HEK293 (cell line): ENCODE data around the gene FGF19.

Experiments
- CTCF ChIA-PET: fragments of 350-600 bp; formaldehyde crosslinking; extraction: SDS; loops from one replicate; lab custom pipeline; 2021; ENCODE audit warnings: antibody characterized with exemption; lab: Yijun Ruan, JAX
- POLR2A ChIA-PET: fragments of 300-600 bp; formaldehyde crosslinking; extraction: SDS; loops from one replicate; lab custom pipeline; 2020; ENCODE audit warnings: antibody characterized with exemption, inconsistent platforms; lab: Yijun Ruan, JAX
- H3K27ac ChIP-seq: fragments of 200-500 bp; sonication (Bioruptor generic); 2 replicates; pipeline ENCODE4 v1.5.1; 2014; ENCODE audit warnings: low read depth, low read length, control low read depth, inconsistent platforms; ENCODE audit errors: extremely low read depth
- H3K36me3 ChIP-seq, 2 experiments: fragments of 200-500 bp in 1 of 2; sonication (Bioruptor generic) in 1 of 2; 1 replicate in 1 of 2; 2 replicates in 1 of 2; pipeline ENCODE4 v1.5.1; 2014 to 2017; ENCODE audit warnings: inconsistent platforms in 2 of 2, low read length in 2 of 2; ENCODE audit not compliant: control insufficient read depth in 2 of 2, insufficient read depth in 1 of 2
- H3K4me1 ChIP-seq: fragments of 200-500 bp; sonication (Bioruptor generic); 2 replicates; pipeline ENCODE4 v1.5.1; 2014; ENCODE audit warnings: mild to moderate bottlenecking, low read length, inconsistent platforms; ENCODE audit not compliant: control insufficient read depth, insufficient read depth
- H3K4me3 ChIP-seq: 2 replicates; pipeline ENCODE4 v1.5.1; 2011; ENCODE audit warnings: low read depth, mild to moderate bottlenecking, control low read depth, low read length, moderate library complexity
- H3K9me3 ChIP-seq: fragments of 200-500 bp; sonication (Bioruptor generic); 2 replicates; pipeline ENCODE4 v1.5.1; 2014; ENCODE audit warnings: low read depth, low read length, inconsistent platforms; ENCODE audit not compliant: control insufficient read depth, insufficient read depth
- GFI1B ChIP-seq: fragments of 450-650 bp; formaldehyde crosslinking; IDR thresholded peaks from 2 replicates; pipeline ENCODE4 v1.5.1; 2016; ENCODE audit warnings: missing biosample characterization, missing genetic modification characterization
- GLI2 ChIP-seq: fragments of 450-650 bp; formaldehyde crosslinking; IDR thresholded peaks from 2 replicates; pipeline ENCODE4; 2017; ENCODE audit warnings: missing biosample characterization, missing genetic modification characterization, low read depth, borderline replicate concordance
- GLIS1 ChIP-seq: fragments of 450-650 bp; formaldehyde crosslinking; IDR thresholded peaks from 2 replicates; pipeline ENCODE4 v1.5.1; 2016; ENCODE audit warnings: missing biosample characterization, missing genetic modification characterization
- GLIS2 ChIP-seq: fragments of 450-650 bp; formaldehyde crosslinking; IDR thresholded peaks from 2 replicates; pipeline ENCODE4 v1.5.1; 2016; ENCODE audit warnings: missing biosample characterization, missing genetic modification characterization
- MEIS1 ChIP-seq: sonication (generic); formaldehyde crosslinking; IDR thresholded peaks from 2 replicates; pipeline ENCODE4 v1.8.1; 2022; ENCODE audit warnings: missing genetic modification reagents, mild to moderate bottlenecking, borderline replicate concordance
- MYNN ChIP-seq: fragments of 450-650 bp; formaldehyde crosslinking; IDR thresholded peaks from 2 replicates; pipeline ENCODE4 v1.5.1; 2016; ENCODE audit warnings: missing biosample characterization, missing genetic modification characterization, borderline replicate concordance
- ZBTB44 ChIP-seq: fragments of 450-650 bp; IDR thresholded peaks from 2 replicates; pipeline ENCODE4 v1.5.1; 2018; ENCODE audit warnings: missing biosample characterization, mild to moderate bottlenecking, missing genetic modification characterization
- ZFP41 ChIP-seq: fragments of 450-650 bp; formaldehyde crosslinking; IDR thresholded peaks from 2 replicates; pipeline ENCODE4 v1.5.1; 2016; ENCODE audit warnings: missing biosample characterization, missing genetic modification characterization, borderline replicate concordance
- ZIC2 ChIP-seq: fragments of 450-650 bp; formaldehyde crosslinking; IDR thresholded peaks from 2 replicates; pipeline ENCODE4 v1.5.1; 2016; ENCODE audit warnings: missing biosample characterization, missing genetic modification characterization
- ZNF214 ChIP-seq: fragments of 450-650 bp; formaldehyde crosslinking; IDR thresholded peaks from 2 replicates; pipeline ENCODE4 v1.5.1; 2017; ENCODE audit warnings: missing biosample characterization, mild to moderate bottlenecking, missing genetic modification characterization, borderline replicate concordance
- ZNF26 ChIP-seq: fragments of 450-650 bp; formaldehyde crosslinking; IDR thresholded peaks from 2 replicates; pipeline ENCODE4 v1.5.1; 2016; ENCODE audit warnings: missing biosample characterization, missing genetic modification characterization
- ZNF280D ChIP-seq: fragments of 450-650 bp; formaldehyde crosslinking; IDR thresholded peaks from 2 replicates; pipeline ENCODE4 v1.5.1; 2016; ENCODE audit warnings: missing biosample characterization, missing genetic modification characterization
- ZNF335 ChIP-seq: fragments of 450-650 bp; formaldehyde crosslinking; conservative IDR thresholded peaks from 2 replicates; pipeline ENCODE4 v1.5.1; 2016; ENCODE audit warnings: missing biosample characterization, missing genetic modification characterization
- ZNF366 ChIP-seq: fragments of 450-650 bp; formaldehyde crosslinking; conservative IDR thresholded peaks from 2 replicates; pipeline ENCODE4 v1.5.1; 2016; ENCODE audit warnings: missing biosample characterization, missing genetic modification characterization
- ZNF423 ChIP-seq: fragments of 450-650 bp; formaldehyde crosslinking; IDR thresholded peaks from 2 replicates; pipeline ENCODE4 v1.5.1; 2016; ENCODE audit warnings: missing biosample characterization, missing genetic modification characterization
- ZNF449 ChIP-seq: fragments of 450-650 bp; formaldehyde crosslinking; IDR thresholded peaks from 2 replicates; pipeline ENCODE4 v1.5.1; 2017; ENCODE audit warnings: missing biosample characterization, mild to moderate bottlenecking, missing genetic modification characterization, moderate library complexity
- ZNF488 ChIP-seq: fragments of 450-650 bp; formaldehyde crosslinking; IDR thresholded peaks from 2 replicates; pipeline ENCODE4 v1.5.1; 2016; ENCODE audit warnings: missing biosample characterization, missing genetic modification characterization
- ZNF664 ChIP-seq: fragments of 450-650 bp; formaldehyde crosslinking; IDR thresholded peaks from 2 replicates; pipeline ENCODE4 v1.5.1; 2016; ENCODE audit warnings: missing biosample characterization, missing genetic modification characterization
- ZSCAN23 ChIP-seq: fragments of 450-650 bp; formaldehyde crosslinking; IDR thresholded peaks from 2 replicates; pipeline ENCODE4 v1.5.1; 2016; ENCODE audit warnings: missing biosample characterization, missing genetic modification characterization

The FGF19 gene

GRCh38 chr11:69708736-69709401, 5.0 kb upstream of the FGF19 start (continued):
- no peak for TF ChIP-seq MEIS1 (CRISPR knock-in tag)
- TF ChIP-seq ZBTB44 (tag by site-specific recombination), result no peak
- no peak for TF ChIP-seq ZNF449
- TF ChIP-seq ZNF488 (tag by site-specific recombination), result no peak
- TF ChIP-seq ZNF26 (tag by site-specific recombination), result no peak
- TF ChIP-seq ZNF214 (tag by site-specific recombination), result no peak
- TF ChIP-seq ZFP41 (tag by site-specific recombination), result no peak

GRCh38 chr11:69707176-69707575, 3.4 kb upstream of the FGF19 start:
- POLR2A ChIA-PET, result no interaction called here
- Histone ChIP-seq H3K9me3 (no peaks in the 10 kb centered on the region), H3K4me1 (0 out of 2 replicates have a peak, but pooled peaks cover 2% of the 10 kb centered on the region), H3K4me3 (no peak overlapping the region), H3K27ac (no peak overlapping the region), H3K36me3 (no peaks in the 10 kb centered on the region)
- CTCF ChIA-PET, result interaction anchor here (0.6 to 1.0 kb wide), 3 partner anchors 11 to 176 kb away, joined by 3 to 4 read pairs (median 3); no protein-coding TSS in a partner anchor
- no peak for TF ChIP-seq ZNF366 (tag by site-specific recombination)
- TF ChIP-seq, all 188 proteins: peak for 0

- no peak overlapping the region for H3K4me3 ChIP-seq
- no peaks in the 10 kb centered on the region for H3K36me3 ChIP-seq
- TF ChIP-seq GFI1B (tag by site-specific recombination), result no peak
- TF ChIP-seq ZNF423 (tag by site-specific recombination), result 0 out of 2 replicates have a peak, but pooled peaks have one; percentile 20
- no peak for TF ChIP-seq GLIS1
- TF ChIP-seq ZNF280D (tag by site-specific recombination), result no peak
- no peak for TF ChIP-seq GLIS2 (tag by site-specific recombination)
- TF ChIP-seq ZIC2 (tag by site-specific recombination), result peak; percentile 75
- TF ChIP-seq ZNF335 (tag by site-specific recombination), result no peak
- TF ChIP-seq GLI2 (tag by site-specific recombination), result no peak
- no peak for TF ChIP-seq ZNF664 (tag by site-specific recombination)
- TF ChIP-seq MYNN, result no peak
- TF ChIP-seq ZSCAN23 (tag by site-specific recombination), result no peak
- H3K27ac ChIP-seq, result no peak overlapping the region
- H3K9me3 ChIP-seq, result no peaks in the 10 kb centered on the region
- ChIA-PET POLR2A (interaction anchor here (0.7 kb wide), 1 partner anchor 10 kb away, joined by 4 read pairs; no protein-coding TSS in a partner anchor), CTCF (interaction anchor here (0.5 to 2.6 kb wide), 6 partner anchors 177 to 1078 kb away, joined by 3 to 13 read pairs (median 4); no protein-coding TSS in a partner anchor)
- 0 out of 2 replicates have a peak, but pooled peaks cover 2% of the 10 kb centered on the region for H3K4me1 ChIP-seq
These were observed 2.3 kb upstream of the FGF19 start for GRCh38 chr11:69705901-69706787.
